ENCODE measurements around the gene STAT6.

Gene STAT6

DNA sequence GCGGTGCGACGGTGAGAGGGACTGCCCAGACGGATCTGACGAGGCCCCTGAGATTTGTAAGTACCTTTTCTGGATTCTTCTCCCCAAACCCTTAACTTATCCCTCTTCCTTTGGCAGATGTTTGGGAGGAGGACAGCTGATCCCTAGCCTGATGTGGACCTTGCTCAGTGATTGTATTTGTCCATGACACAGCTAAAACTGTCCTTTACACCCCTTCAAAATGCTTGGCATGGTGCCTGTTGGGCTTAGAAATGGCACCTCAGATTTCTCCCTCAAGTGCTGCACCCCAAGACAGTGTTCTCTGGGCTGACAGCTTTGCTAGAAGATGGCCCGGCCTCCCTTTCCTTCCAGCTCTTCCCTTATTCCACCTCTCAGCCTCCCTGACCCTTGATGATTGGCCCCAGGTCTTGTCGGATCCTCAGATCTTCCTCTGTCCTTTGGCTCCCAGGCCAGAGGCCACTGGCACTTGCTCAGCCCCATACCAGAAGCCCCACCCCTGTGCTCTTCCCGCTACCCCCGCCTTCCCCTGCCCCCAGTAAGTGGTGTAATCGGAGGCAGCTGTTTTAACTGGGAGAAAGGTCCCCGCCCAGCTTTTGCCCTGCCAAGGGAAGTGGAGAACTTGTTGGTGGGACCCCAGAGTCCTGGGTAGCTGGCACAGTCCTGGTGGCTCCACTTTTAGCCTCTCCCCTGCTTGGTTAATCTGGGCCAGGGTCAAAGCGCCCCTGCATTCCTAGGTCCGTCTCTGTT is 27.5 kb upstream of the STAT6 start:
- H3K27ac ChIP-seq (ENCODE audit: low read depth, low read length, poor library complexity, severe bottlenecking) = no peak overlapping the region
- H3K9ac ChIP-seq (ENCODE audit: low read length) = no peak overlapping the region
- no peak overlapping the region for H2AFZ ChIP-seq (ENCODE audit: low read length)
- H3K4me3 ChIP-seq (ENCODE audit: low read depth, low read length, poor library complexity, severe bottlenecking) = no peak overlapping the region
- no peaks in the 10 kb centered on the region for H3K36me3 ChIP-seq (ENCODE audit: insufficient read depth, low read length)
- no peaks in the 10 kb centered on the region for H3K4me1 ChIP-seq (ENCODE audit: insufficient read depth, low read length, severe bottlenecking)
- H3F3A ChIP-seq (ENCODE audit: insufficient read depth, low read length) = no peaks in the 10 kb centered on the region
- H3K9me2 ChIP-seq (ENCODE audit: low read depth, low read length) = no peaks in the 10 kb centered on the region
- H3K27me3 ChIP-seq (ENCODE audit: insufficient read depth, low read length) = 0 out of 2 replicates have a peak, but pooled peaks cover 4% of the 10 kb centered on the region
- no peaks in the 10 kb centered on the region for H4K20me1 ChIP-seq (ENCODE audit: insufficient read depth, low read length)
- no peaks in the 10 kb centered on the region for H3K79me2 ChIP-seq (ENCODE audit: insufficient read depth, low read length)
- TF ChIP-seq, protein P1, sequence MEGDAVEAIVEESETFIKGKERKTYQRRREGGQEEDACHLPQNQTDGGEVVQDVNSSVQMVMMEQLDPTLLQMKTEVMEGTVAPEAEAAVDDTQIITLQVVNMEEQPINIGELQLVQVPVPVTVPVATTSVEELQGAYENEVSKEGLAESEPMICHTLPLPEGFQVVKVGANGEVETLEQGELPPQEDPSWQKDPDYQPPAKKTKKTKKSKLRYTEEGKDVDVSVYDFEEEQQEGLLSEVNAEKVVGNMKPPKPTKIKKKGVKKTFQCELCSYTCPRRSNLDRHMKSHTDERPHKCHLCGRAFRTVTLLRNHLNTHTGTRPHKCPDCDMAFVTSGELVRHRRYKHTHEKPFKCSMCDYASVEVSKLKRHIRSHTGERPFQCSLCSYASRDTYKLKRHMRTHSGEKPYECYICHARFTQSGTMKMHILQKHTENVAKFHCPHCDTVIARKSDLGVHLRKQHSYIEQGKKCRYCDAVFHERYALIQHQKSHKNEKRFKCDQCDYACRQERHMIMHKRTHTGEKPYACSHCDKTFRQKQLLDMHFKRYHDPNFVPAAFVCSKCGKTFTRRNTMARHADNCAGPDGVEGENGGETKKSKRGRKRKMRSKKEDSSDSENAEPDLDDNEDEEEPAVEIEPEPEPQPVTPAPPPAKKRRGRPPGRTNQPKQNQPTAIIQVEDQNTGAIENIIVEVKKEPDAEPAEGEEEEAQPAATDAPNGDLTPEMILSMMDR (IDR thresholded peaks at IDR 0.05; ENCODE audit: low read length) = no peak
- TF ChIP-seq EZH2 (IDR thresholded peaks at IDR 0.05; ENCODE audit: borderline replicate concordance, low read length) = no peak
- no peak overlapping the region for H3K4me2 ChIP-seq (ENCODE audit: low read length)
- H3K9me3 ChIP-seq (ENCODE audit: low read length) = no peaks in the 10 kb centered on the region

DNA sequence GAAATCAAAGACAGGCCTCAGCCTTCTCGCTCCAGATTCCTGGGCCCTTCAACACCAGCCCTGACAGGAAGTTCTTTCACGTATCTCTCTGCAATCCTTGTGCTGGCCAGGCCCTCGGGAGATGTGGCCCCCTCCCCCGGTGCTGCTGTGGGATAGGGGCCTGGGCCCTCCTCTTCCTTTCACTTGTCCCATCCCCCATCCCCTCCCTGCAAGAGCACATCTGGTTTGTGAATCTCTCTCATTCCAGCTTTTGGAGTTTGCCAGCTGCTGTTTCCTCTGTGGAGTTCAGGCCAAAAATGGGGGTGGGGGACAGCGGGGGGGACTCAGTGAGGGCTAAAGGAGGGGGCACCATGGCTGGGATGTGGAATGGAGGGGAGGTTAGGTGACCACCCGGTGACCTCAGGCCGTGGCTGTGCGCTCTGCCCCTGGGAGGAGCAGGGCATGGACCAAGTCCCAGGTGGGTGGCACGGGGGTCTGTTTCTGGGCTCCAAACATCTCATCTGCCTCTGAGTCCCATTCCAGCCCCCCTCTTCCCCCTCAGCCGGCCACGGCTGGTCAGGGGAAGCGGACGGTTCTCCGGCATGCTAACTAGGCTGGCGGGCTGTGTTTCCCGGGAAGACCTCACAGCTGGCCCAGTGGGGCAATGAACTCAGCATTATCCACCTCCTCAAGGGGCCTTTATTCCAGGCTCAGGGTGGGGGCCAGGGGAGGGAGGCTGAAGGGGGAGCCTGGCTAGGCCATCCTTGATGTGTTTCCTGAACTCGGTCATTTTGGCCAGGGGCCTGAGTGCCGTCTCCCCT is 24.6 kb upstream of the STAT6 start:
- Histone ChIP-seq H3K27me3 (ENCODE audit: insufficient read depth, low read length) (0 out of 2 replicates have a peak, but pooled peaks cover 4% of the 10 kb centered on the region), H2AFZ (ENCODE audit: low read length) (no peak overlapping the region), H3K36me3 (ENCODE audit: insufficient read depth, low read length) (no peaks in the 10 kb centered on the region), H3K4me2 (ENCODE audit: low read length) (no peak overlapping the region), H3F3A (ENCODE audit: insufficient read depth, low read length) (no peaks in the 10 kb centered on the region), H3K27ac (ENCODE audit: low read depth, low read length, poor library complexity, severe bottlenecking) (no peak overlapping the region), H3K4me1 (ENCODE audit: insufficient read depth, low read length, severe bottlenecking) (no peaks in the 10 kb centered on the region), H3K79me2 (ENCODE audit: insufficient read depth, low read length) (no peaks in the 10 kb centered on the region), H4K20me1 (ENCODE audit: insufficient read depth, low read length) (no peaks in the 10 kb centered on the region), H3K4me3 (ENCODE audit: low read depth, low read length, poor library complexity, severe bottlenecking) (no peak overlapping the region), H3K9ac (ENCODE audit: low read length) (no peak overlapping the region), H3K9me3 (ENCODE audit: low read length) (no peaks in the 10 kb centered on the region), H3K9me2 (ENCODE audit: low read depth, low read length) (no peaks in the 10 kb centered on the region)
- TF ChIP-seq EZH2 (IDR thresholded peaks at IDR 0.05; ENCODE audit: borderline replicate concordance, low read length) = no peak
- TF ChIP-seq, protein P1 (IDR thresholded peaks at IDR 0.05; ENCODE audit: low read length) = no peak

DNA sequence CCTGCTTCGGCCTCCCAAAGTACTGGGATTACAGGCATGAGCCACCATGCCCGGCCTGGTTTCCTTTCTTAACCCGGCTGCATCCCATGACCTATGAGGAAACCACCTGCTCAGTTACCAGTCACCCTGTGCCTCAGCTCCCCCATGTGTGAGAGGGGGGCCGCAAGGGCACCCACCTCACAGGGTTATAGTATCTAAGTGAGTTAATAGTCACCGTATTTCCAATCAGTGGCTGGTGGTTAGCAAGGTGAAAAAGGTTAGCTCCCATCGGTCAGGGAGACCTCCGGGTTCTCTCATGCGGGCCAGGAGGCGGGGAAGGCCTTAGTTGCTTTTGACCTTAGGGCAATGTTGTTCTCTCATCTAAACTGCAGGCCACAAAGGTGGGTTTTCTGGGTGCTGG is 23.8 kb upstream of the STAT6 start:
- no peak overlapping the region for H3K9ac ChIP-seq (ENCODE audit: low read length)
- TF ChIP-seq, protein P1 (IDR thresholded peaks at IDR 0.05; ENCODE audit: low read length) = no peak
- no peak for TF ChIP-seq EZH2 (IDR thresholded peaks at IDR 0.05; ENCODE audit: borderline replicate concordance, low read length)
- H2AFZ ChIP-seq (ENCODE audit: low read length) = no peak overlapping the region
- no peaks in the 10 kb centered on the region for H3K9me2 ChIP-seq (ENCODE audit: low read depth, low read length)
- no peaks in the 10 kb centered on the region for H3K36me3 ChIP-seq (ENCODE audit: insufficient read depth, low read length)
- no peaks in the 10 kb centered on the region for H3K4me1 ChIP-seq (ENCODE audit: insufficient read depth, low read length, severe bottlenecking)
- no peak overlapping the region for H3K4me2 ChIP-seq (ENCODE audit: low read length)
- no peak overlapping the region for H3K27ac ChIP-seq (ENCODE audit: low read depth, low read length, poor library complexity, severe bottlenecking)
- no peak overlapping the region for H3K4me3 ChIP-seq (ENCODE audit: low read depth, low read length, poor library complexity, severe bottlenecking)
- no peaks in the 10 kb centered on the region for H3K9me3 ChIP-seq (ENCODE audit: low read length)
- no peaks in the 10 kb centered on the region for H3K79me2 ChIP-seq (ENCODE audit: insufficient read depth, low read length)
- no peaks in the 10 kb centered on the region for H4K20me1 ChIP-seq (ENCODE audit: insufficient read depth, low read length)
- H3K27me3 ChIP-seq (ENCODE audit: insufficient read depth, low read length) = 0 out of 2 replicates have a peak, but pooled peaks cover 4% of the 10 kb centered on the region
- no peaks in the 10 kb centered on the region for H3F3A ChIP-seq (ENCODE audit: insufficient read depth, low read length)
